Upper lobe of right lung (tissue), 1 donor: ENCODE measurements around the gene S100A5. TPM values are rescaled to one million over a fixed set of nuclear protein-coding genes. Genes with fewer than 3 reads are reported as not detected.

Experiments
- ATAC-seq: fragments of 200-7000 bp; cut with Tn5 transposase; one replicate; pipeline ENCODE4 v1.9.1; 2020; ENCODE audit warnings: mild to moderate bottlenecking, moderate library complexity
- DNase-seq: peaks from one replicate; pipeline ENCODE4 v3.0.0-alpha.2; 2020
- H3K27ac ChIP-seq: fragments of 200-600 bp; one replicate; pipeline ENCODE4 v1.8.0; 2022
- H3K27me3 ChIP-seq: fragments of 200-600 bp; one replicate; pipeline ENCODE4 v1.8.0; 2022; ENCODE audit warnings: mild to moderate bottlenecking
- H3K36me3 ChIP-seq: fragments of 200-600 bp; one replicate; pipeline ENCODE4 v1.8.0; 2022
- H3K4me1 ChIP-seq: fragments of 200-600 bp; one replicate; pipeline ENCODE4 v1.8.0; 2022
- H3K4me3 ChIP-seq: fragments of 200-600 bp; one replicate; pipeline ENCODE4 v1.8.0; 2022; ENCODE audit warnings: mild to moderate bottlenecking
- H3K9me3 ChIP-seq: fragments of 200-600 bp; one replicate; pipeline ENCODE4 v1.8.0; 2022
- intact Hi-C: fragments of 100-400 bp; cut with DNase I; formaldehyde crosslinking; loops from one replicate; pipeline ENCODE4 v1.11.0; 2022
- total RNA-seq: library from RNA; stranded (reverse); fragmentation: NEBNext Ultra II Directional; extraction: Animal tissue kit (Norgen Biotek cat#: 25700); gene quantifications from one replicate; pipeline ENCODE4 v1.2.1, GENCODE V29; 2021
- TF ChIP-seq, protein P1 (sequence below): fragments of 200-600 bp; IDR thresholded peaks from one replicate; pipeline ENCODE4 v1.8.0; 2022; ENCODE audit warnings: antibody characterized with exemption
- donor health status: DM: no; HTN: yes; CAD: no; lungs with severe emphysema.

Gene S100A5
- total RNA-seq, 1 donor from 2014 or later = not detected

DNA sequence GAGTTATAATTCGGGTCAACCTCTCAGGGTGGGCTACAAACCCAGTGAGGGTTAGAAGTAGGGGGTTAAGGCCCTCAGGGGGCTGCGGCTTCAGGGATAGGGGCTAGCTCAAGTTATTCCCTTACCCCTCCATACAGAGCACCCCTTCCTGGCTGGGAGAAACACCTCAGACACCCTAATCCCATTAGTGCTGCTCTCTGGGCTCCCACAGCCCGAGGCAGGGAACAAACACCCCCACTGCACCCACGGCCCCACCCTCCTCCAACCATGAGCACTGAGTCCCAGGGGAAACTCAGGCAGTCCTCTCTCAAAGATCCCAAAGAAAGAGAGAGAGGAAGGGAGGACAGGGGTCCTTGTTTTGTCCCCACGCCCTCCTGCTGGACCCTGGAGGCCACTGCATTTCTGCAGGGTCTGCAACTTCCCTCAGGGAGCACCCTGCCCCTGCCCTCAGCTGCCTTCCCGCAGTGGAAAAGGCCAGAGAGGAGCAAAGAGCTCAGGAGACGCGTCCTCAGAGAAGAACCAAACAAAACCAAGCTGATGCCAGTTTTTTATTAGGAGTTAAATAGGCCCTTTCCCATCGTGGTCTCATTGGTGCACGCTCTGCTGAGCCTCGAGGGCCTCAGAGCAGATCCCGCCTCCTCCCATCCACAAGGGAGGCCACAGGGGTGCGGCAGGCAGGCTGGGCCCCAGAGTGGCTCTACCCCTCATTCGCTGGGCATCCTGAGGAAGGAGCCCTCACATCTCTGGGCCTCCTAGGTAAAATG is 6.2 kb upstream of the S100A5 start:
- no peak for ATAC-seq
- peak; percentile 12 for DNase-seq
- H3K27me3 ChIP-seq = no peaks in the 10 kb centered on the region
- H3K4me1 ChIP-seq = peaks cover 57% of the 10 kb centered on the region
- no peaks in the 10 kb centered on the region for H3K36me3 ChIP-seq
- H3K9me3 ChIP-seq = no peaks in the 10 kb centered on the region
- no peak overlapping the region for H3K4me3 ChIP-seq
- intact Hi-C loops = no loop called here
- TF ChIP-seq, protein P1, sequence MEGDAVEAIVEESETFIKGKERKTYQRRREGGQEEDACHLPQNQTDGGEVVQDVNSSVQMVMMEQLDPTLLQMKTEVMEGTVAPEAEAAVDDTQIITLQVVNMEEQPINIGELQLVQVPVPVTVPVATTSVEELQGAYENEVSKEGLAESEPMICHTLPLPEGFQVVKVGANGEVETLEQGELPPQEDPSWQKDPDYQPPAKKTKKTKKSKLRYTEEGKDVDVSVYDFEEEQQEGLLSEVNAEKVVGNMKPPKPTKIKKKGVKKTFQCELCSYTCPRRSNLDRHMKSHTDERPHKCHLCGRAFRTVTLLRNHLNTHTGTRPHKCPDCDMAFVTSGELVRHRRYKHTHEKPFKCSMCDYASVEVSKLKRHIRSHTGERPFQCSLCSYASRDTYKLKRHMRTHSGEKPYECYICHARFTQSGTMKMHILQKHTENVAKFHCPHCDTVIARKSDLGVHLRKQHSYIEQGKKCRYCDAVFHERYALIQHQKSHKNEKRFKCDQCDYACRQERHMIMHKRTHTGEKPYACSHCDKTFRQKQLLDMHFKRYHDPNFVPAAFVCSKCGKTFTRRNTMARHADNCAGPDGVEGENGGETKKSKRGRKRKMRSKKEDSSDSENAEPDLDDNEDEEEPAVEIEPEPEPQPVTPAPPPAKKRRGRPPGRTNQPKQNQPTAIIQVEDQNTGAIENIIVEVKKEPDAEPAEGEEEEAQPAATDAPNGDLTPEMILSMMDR = no peak
- no peak overlapping the region for H3K27ac ChIP-seq

DNA sequence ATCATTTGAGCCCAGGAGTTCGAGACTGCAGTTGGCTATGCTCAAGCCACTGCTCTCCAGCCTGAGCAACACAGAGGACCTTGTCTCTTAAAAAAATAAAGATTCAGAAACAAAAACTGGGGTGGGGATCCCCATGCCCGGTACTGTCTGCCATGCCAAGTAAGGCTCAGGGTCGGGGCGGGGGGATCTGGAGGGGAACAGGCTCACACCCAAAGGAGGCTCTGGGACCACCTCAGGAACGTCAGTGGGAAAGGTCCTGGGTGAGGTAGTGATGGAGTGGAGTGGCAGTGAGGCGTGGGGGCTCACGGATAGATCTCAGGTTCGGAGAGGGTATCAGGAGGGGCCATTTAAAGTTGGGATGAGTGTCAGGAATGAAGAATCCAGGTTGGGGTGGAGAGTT is 5.6 kb upstream of the S100A5 start:
- no peak for ATAC-seq
- TF ChIP-seq, protein P1 = no peak
- Histone ChIP-seq H3K4me3 (peak overlapping the region; percentile 59), H3K27me3 (no peaks in the 10 kb centered on the region), H3K4me1 (peaks cover 63% of the 10 kb centered on the region), H3K27ac (peak overlapping the region; percentile 80), H3K9me3 (no peaks in the 10 kb centered on the region), H3K36me3 (no peaks in the 10 kb centered on the region)
- peak; percentile 59 for DNase-seq
- intact Hi-C loops = no loop called here

DNA sequence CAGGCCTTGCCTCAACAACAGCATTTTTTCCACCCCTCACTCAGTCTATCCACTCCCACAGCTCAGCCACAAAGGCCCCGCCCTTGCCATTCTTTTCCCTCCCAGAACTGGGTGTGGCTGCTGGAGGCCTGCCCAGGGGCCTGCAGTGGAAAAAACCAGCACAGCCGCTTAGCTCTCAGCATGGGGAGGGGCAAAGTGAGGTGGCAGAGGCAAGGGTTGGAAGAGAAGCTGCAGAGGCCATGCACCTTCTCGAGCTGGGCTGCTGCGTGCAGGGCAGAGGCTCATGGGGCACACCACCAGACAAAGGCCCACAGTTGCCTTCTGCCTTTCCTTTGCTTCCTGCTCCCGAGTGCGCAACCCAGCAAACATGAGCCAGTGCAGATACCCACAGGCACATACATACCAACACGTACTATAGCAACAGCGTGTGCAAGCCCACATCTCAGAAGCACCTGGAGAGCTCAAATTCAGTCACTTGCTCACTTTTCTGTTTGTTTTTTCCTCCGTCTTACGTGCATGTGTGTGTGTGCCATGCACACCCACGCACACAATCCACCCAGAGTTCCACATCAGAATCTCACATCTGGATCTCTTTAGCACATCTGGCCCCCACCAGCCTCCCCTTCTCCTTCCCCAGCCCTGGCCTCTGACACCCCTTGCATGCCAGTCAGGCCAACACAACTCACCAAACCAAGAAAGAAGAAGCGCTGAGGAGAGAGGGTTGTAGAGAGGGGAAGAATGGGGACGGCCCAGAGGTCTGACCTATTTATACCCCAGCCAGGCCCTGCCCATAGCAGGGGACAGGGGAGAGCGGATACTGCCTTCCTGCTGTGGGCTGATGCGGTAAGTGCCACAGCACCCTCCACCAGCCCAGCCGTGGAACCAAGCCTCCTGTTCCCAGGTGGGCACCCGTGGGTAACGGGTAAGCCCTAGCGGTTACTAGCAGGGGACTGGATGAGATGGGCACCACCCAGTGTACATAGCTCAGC is 4.6 kb upstream of the S100A5 start, which contains the start of gene S100A4:
S100A4 (minus strand) TSS at position 740 of the 989 bp plus-strand sequence. CDS start 1,012 bp downstream, outside the sequence.
- TF ChIP-seq, protein P1 = no peak
- no peaks in the 10 kb centered on the region for H3K27me3 ChIP-seq
- no peaks in the 10 kb centered on the region for H3K9me3 ChIP-seq
- H3K27ac ChIP-seq = peak within 1 kb of the TSS; percentile 80
- H3K4me1 ChIP-seq = peaks cover 64% of the 10 kb centered on the region
- no peaks in the 10 kb centered on the region for H3K36me3 ChIP-seq
- H3K4me3 ChIP-seq = peak within 1 kb of the TSS; percentile 59
- ATAC-seq (peak; percentile 93), DNase-seq (peak; percentile 96)
- intact Hi-C loops = no loop called here

DNA sequence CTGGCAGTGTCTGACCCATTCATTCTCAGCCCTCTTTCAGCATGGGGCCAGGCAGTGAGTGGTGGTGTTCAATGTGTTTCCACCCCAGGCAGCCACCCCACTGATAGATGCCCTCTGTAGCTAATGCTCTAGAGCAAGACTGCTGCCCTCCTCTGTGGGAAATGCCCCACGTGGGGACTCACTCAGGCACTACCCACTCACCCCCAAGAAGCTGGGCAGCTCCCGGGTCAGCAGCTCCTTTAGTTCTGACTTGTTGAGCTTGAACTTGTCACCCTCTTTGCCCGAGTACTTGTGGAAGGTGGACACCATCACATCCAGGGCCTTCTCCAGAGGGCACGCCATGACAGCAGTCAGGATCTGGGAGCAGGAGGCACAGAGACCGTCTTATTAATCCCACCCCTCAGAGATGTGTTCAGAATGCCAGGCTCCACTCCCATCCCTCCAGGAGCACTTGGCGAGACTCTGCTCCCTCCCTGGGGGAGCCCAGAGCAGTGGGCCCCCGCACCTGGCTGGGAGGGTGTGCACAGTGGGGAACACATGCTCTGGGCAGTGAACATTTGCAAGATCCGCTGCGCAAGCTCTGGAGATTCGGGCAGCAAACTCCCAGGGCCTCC is 3.8 kb upstream of the S100A5 start:
- Histone ChIP-seq H3K27ac (peak overlapping the region; percentile 80), H3K27me3 (no peaks in the 10 kb centered on the region), H3K36me3 (no peaks in the 10 kb centered on the region), H3K4me1 (peaks cover 59% of the 10 kb centered on the region), H3K9me3 (no peaks in the 10 kb centered on the region), H3K4me3 (peak overlapping the region; percentile 59)
- no peak for ATAC-seq
- no peak for DNase-seq
- TF ChIP-seq, protein P1 = no peak
- intact Hi-C loops = no loop called here

DNA sequence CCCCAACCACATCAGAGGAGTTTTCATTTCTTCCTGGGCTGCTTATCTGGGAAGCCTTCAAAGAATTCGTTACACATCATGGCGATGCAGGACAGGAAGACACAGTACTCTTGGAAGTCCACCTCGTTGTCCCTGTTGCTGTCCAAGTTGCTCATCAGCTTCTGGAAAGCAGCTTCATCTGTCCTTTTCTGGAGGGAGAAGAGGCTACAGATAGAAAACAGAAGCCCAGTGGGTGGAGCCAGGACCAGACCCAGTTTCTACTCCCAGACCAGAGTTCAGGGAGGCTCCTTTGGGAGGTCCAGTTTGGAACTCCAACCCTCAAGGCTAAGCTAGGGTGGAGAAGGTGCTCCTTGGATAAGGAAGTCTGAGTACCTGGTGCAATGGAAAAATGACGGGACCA is 3.0 kb upstream of the S100A5 start:
- Histone ChIP-seq H3K36me3 (no peaks in the 10 kb centered on the region), H3K4me3 (peak overlapping the region; percentile 59), H3K27ac (no peak overlapping the region), H3K4me1 (peaks cover 50% of the 10 kb centered on the region), H3K27me3 (no peaks in the 10 kb centered on the region), H3K9me3 (no peaks in the 10 kb centered on the region)
- no peak for ATAC-seq
- TF ChIP-seq, protein P1 = no peak
- intact Hi-C loops = no loop called here
- no peak for DNase-seq
